DMS153 treated with DMSO at 0.1 percent for 48 hours (cell line): ENCODE results near the gene C10orf53.
A peak's percentile ranks its signal among the peaks of the same experiment; 100 is the strongest.

Experiments
- DNase-seq: peaks from one replicate; lab custom pipeline; 2025; ENCODE audit not compliant: unreplicated experiment; lab: John Stamatoyannopoulos, UW

C10orf53 gene

GRCh38 chr10:49679480-49679893 lies at the start of gene C10orf53:
C10orf53 (plus strand) TSS chr10:49679651; CDS start chr10:49679698, 47 bp downstream.
- DNase-seq, result peak; percentile 23

GRCh38 chr10:49631975-49632374 lies 47.5 kb upstream of the C10orf53 start:
- no peak for DNase-seq

- no peak for DNase-seq
These were observed 46.8 kb upstream of the C10orf53 start for GRCh38 chr10:49632406-49633317.

- DNase-seq, result no peak
These were observed 46.0 kb upstream of the C10orf53 start for GRCh38 chr10:49633327-49634068.

- DNase-seq, result no peak
These were observed 45.3 kb upstream of the C10orf53 start for GRCh38 chr10:49634069-49634660.

- DNase-seq, result no peak
These were observed 37.1 kb upstream of the C10orf53 start for GRCh38 chr10:49642311-49642710.

GRCh38 chr10:49643241-49644034 lies 36.0 kb upstream of the C10orf53 start:
- no peak for DNase-seq

- DNase-seq, result no peak
These were observed 35.3 kb upstream of the C10orf53 start for GRCh38 chr10:49644035-49644646.

GRCh38 chr10:49645417-49645816 lies 34.0 kb upstream of the C10orf53 start:
- DNase-seq, result no peak

- no peak for DNase-seq
These were observed 33.3 kb upstream of the C10orf53 start for GRCh38 chr10:49645871-49646870.

- no peak for DNase-seq
These were observed 31.9 kb upstream of the C10orf53 start for GRCh38 chr10:49647554-49647953.

GRCh38 chr10:49647985-49648795 lies 31.3 kb upstream of the C10orf53 start:
- no peak for DNase-seq

- no peak for DNase-seq
These were observed 30.2 kb upstream of the C10orf53 start for GRCh38 chr10:49649294-49649693.

GRCh38 chr10:49649936-49650723 lies 29.3 kb upstream of the C10orf53 start:
- DNase-seq, result no peak

- DNase-seq, result no peak
These were observed 28.8 kb upstream of the C10orf53 start for GRCh38 chr10:49650724-49651034.

- DNase-seq, result no peak
These were observed 28.2 kb upstream of the C10orf53 start for GRCh38 chr10:49651039-49651835.

GRCh38 chr10:49651917-49652316 lies 27.5 kb upstream of the C10orf53 start:
- no peak for DNase-seq
